BE2C (cell line): ENCODE results near the gene PGRMC1.

Experiments used
- DNase-seq: peaks from one replicate; pipeline ENCODE4 v3.0.0-alpha.2; 2020
- H3K27me3 ChIP-seq: fragments of 250-450 bp; sonication (Bioruptor Pico); 2 replicates; pipeline ENCODE4 v1.5.1; 2020; ENCODE audit warnings: mild to moderate bottlenecking
- H3K36me3 ChIP-seq: fragments of 250-450 bp; sonication (Bioruptor Pico); 2 replicates; pipeline ENCODE4 v1.5.1; 2020; ENCODE audit warnings: mild to moderate bottlenecking
- H3K4me1 ChIP-seq: fragments of 250-450 bp; sonication (Bioruptor Pico); 2 replicates; pipeline ENCODE4 v1.5.1; 2020
- H3K4me3 ChIP-seq: 2 replicates; pipeline ENCODE4 v1.5.1; 2011; ENCODE audit warnings: low read depth, low read length
- H3K9me3 ChIP-seq: fragments of 250-450 bp; sonication (Bioruptor Pico); 2 replicates; pipeline ENCODE4 v1.5.1; 2020
- CTCF ChIP-seq: IDR thresholded peaks from 2 replicates; pipeline ENCODE4 v1.5.1; 2012; ENCODE audit warnings: mild to moderate bottlenecking, low read depth, low read length

PGRMC1 gene

GRCh38 chrX:119238557-119238956 lies 2.5 kb downstream of the PGRMC1 start:
- peaks cover 4% of the 10 kb centered on the region; the same call in 1 of the 2 replicates for H3K27me3 ChIP-seq
- no peak overlapping the region for H3K4me3 ChIP-seq
- no peak for DNase-seq
- no peak for TF ChIP-seq CTCF
- H3K4me1 ChIP-seq: no peaks in the 10 kb centered on the region
- H3K36me3 ChIP-seq: no peaks in the 10 kb centered on the region
- H3K9me3 ChIP-seq: no peaks in the 10 kb centered on the region

- Histone ChIP-seq H3K4me3 (no peak overlapping the region), H3K36me3 (no peaks in the 10 kb centered on the region), H3K27me3 (peaks cover under 1% of the 10 kb centered on the region; the same call in 1 of the 2 replicates), H3K9me3 (no peaks in the 10 kb centered on the region), H3K4me1 (no peaks in the 10 kb centered on the region)
- no peak for TF ChIP-seq CTCF
- DNase-seq: no peak
Observed at GRCh38 chrX:119240356-119240755, 4.3 kb downstream of the PGRMC1 start.

GRCh38 chrX:119247702-119248101 lies 11.6 kb downstream of the PGRMC1 start:
- no peaks in the 10 kb centered on the region for H3K27me3 ChIP-seq
- H3K36me3 ChIP-seq: no peaks in the 10 kb centered on the region
- no peak for DNase-seq
- H3K4me3 ChIP-seq: no peak overlapping the region
- no peaks in the 10 kb centered on the region for H3K9me3 ChIP-seq
- H3K4me1 ChIP-seq: no peaks in the 10 kb centered on the region
- TF ChIP-seq CTCF: no peak

- H3K27me3 ChIP-seq: no peaks in the 10 kb centered on the region
- no peak overlapping the region for H3K4me3 ChIP-seq
- no peak for TF ChIP-seq CTCF
- H3K36me3 ChIP-seq: no peaks in the 10 kb centered on the region
- no peaks in the 10 kb centered on the region for H3K9me3 ChIP-seq
- no peaks in the 10 kb centered on the region for H3K4me1 ChIP-seq
- no peak for DNase-seq
Observed at GRCh38 chrX:119249891-119250290, 13.8 kb downstream of the PGRMC1 start.

GRCh38 chrX:119251386-119251785 lies 15.3 kb downstream of the PGRMC1 start:
- Histone ChIP-seq H3K27me3 (no peaks in the 10 kb centered on the region), H3K9me3 (no peaks in the 10 kb centered on the region), H3K4me1 (no peaks in the 10 kb centered on the region), H3K36me3 (no peaks in the 10 kb centered on the region), H3K4me3 (no peak overlapping the region)
- TF ChIP-seq CTCF: no peak
- DNase-seq: no peak

GRCh38 chrX:119252716-119253115 lies 16.6 kb downstream of the PGRMC1 start:
- no peak for TF ChIP-seq CTCF
- H3K27me3 ChIP-seq: no peaks in the 10 kb centered on the region
- H3K4me3 ChIP-seq: no peak overlapping the region
- no peak for DNase-seq
- H3K36me3 ChIP-seq: no peaks in the 10 kb centered on the region
- H3K9me3 ChIP-seq: no peaks in the 10 kb centered on the region
- no peaks in the 10 kb centered on the region for H3K4me1 ChIP-seq
